ENCODE data around the gene TRIB2.

The TRIB2 gene

GRCh38 chr2:12686708-12687283 lies 29.9 kb upstream of the TRIB2 start:
- no peak for TF ChIP-seq CTCF (conservative IDR thresholded peaks at IDR 0.05)
- H3K27ac ChIP-seq = no peak overlapping the region

GRCh38 chr2:12688091-12688490 lies 28.6 kb upstream of the TRIB2 start:
- TF ChIP-seq CTCF (conservative IDR thresholded peaks at IDR 0.05) = no peak
- H3K27ac ChIP-seq = no peak overlapping the region

- TF ChIP-seq CTCF (conservative IDR thresholded peaks at IDR 0.05) = no peak
- no peak overlapping the region for H3K27ac ChIP-seq
Measured at GRCh38 chr2:12688893-12689292, 27.8 kb upstream of the TRIB2 start.

GRCh38 chr2:12693509-12693908 lies 23.2 kb upstream of the TRIB2 start:
- TF ChIP-seq CTCF (conservative IDR thresholded peaks at IDR 0.05) = no peak
- H3K27ac ChIP-seq = no peak overlapping the region

GRCh38 chr2:12694990-12695774 lies 21.6 kb upstream of the TRIB2 start:
- no peak overlapping the region for H3K27ac ChIP-seq
- no peak for TF ChIP-seq CTCF (conservative IDR thresholded peaks at IDR 0.05)

GRCh38 chr2:12697617-12698016 lies 19.1 kb upstream of the TRIB2 start:
- H3K27ac ChIP-seq = no peak overlapping the region
- no peak for TF ChIP-seq CTCF (conservative IDR thresholded peaks at IDR 0.05)

- TF ChIP-seq CTCF (conservative IDR thresholded peaks at IDR 0.05) = no peak
- H3K27ac ChIP-seq = no peak overlapping the region
Measured at GRCh38 chr2:12700989-12701388, 15.7 kb upstream of the TRIB2 start.

Measured in VCaP (cell line).